ENCODE results near the gene GNAI2.
"Not testable (repeated sequence)": the region's sequence is repeated elsewhere in the genome, so short reads cannot be mapped to it uniquely, and the experiment has no call there.

GNAI2 gene

DNA sequence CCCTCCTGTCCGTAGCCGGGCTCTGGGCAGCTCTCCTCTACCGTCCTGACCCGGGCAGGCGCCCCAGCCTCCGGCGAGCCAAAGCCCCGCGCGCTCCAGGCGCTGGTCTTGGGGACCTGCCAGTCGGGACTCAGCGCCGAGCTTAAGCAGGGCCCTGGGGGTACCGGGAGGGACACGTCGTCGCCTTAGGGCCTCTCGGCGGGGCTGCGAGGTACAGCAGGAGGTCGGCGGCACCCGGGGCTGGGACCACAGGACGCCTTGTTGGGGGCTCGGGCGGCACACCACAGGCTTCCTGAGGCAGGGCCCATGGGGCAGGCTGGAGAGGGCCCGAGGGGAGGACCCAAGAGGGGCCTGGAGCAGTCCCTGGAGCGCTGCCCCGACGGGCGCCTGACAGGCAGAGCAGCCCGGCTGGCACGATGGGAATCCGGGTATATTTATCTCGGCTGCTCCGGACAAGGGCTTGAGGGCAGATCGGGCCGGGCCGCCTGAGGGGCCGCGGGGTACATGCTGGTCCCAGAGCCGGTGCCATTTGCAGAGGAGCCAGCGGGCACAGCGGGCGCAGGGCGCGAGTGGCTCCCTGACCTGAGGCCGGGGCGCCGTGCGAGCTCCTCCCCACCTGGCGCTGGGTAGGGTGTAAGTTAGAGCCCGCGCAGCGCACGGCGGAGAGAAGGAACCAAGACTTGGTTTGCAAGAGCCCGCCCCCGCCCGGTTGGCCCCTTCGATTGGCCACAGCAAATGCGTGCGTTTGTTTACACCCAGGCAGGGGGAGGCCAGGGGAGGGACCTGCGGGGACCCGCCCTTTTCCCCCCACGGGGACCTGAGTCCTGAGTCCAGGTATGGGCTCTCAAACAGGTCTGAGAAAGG lies 30.4 kb upstream of the GNAI2 start:
- no peak for DNase-seq

DNA sequence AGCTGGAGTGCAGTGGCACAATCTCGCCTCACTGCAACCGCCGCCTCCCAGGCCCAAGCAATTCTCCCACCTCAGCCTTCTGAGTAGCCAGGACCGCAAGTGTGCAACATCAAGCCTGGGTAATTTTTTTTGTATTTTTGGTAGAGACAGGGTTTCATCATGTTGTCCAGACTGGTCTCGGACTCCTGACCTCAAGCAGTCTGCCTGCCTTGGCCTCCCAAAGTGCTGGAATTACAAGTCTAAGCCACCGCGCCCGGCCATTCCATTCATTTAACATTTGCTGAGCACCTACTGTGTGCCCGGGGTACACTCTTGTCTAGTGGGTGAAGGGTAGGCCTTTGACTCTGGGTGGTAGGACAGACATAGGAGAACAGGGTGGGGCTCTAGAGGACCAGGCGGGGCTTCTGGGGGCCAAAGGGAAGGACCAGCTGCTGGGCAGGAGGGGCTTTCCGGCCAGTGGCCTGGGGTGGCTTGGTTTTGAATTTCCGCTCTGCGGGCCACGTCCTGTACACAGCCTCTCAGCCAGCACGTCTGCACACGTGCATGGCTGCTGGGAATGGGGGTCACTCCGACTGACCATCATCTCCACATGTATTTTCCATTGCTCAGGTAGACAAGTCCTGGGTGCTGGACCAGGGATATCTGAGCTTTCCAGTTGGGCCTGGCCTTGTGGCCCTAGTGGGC lies 28.5 kb upstream of the GNAI2 start:
- no peak for DNase-seq

DNA sequence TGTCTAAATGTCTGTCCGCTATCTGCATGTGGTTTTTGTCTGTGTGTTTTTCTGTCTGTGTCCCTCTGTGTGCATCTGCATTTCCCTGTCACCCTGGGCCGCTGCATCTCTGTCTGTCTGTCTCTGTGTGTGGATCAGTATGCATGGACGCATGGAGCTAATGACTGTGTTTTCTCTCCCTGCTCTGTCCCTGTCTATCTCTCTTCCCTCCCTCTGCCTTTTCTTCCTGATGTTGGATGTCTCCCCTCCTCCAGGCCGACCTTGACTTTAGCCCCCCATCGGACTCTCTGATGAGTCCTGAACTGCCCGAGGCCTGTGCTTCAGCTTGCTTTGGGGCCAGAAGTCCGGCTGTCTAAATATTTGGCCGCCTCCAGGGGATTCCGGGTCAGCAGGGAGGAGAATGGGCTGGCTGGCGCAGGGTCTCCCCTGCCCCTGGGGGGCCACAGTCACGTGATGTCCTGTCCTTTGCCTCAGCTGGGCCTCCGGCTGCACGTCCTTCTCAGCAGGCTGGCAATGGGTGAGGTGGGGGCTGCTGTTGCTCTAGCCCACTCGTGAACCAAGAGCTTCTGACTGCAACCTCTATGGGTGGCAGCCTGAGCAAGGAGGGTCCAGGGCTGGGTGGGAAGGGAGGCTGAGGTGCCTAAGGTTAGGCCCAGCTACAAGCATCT lies 27.2 kb upstream of the GNAI2 start:
- DNase-seq: no peak

DNA sequence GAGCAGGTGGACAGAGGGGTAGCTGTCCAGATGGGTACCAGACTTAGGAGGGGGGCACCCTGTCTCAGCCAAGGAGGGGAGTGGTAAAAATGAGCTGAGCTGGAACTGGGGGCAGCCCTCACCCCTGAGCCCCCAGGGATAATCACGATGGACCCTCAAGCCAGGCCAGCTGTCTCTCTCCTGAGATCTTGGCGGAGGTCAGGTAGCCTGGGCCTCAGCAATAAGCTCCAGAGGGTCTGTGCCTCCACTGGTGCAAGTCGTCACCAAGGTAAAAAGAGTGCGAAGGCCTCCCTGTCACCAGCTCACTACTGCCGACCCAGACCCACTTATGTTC lies 25.9 kb upstream of the GNAI2 start:
- DNase-seq: no peak

- no peak for DNase-seq
These were observed 25.3 kb upstream of the GNAI2 start for GRCh38 chr3:50210510-50211367.

GRCh38 chr3:50211368-50211717 lies 24.7 kb upstream of the GNAI2 start:
- not testable (repeated sequence) for DNase-seq

DNA sequence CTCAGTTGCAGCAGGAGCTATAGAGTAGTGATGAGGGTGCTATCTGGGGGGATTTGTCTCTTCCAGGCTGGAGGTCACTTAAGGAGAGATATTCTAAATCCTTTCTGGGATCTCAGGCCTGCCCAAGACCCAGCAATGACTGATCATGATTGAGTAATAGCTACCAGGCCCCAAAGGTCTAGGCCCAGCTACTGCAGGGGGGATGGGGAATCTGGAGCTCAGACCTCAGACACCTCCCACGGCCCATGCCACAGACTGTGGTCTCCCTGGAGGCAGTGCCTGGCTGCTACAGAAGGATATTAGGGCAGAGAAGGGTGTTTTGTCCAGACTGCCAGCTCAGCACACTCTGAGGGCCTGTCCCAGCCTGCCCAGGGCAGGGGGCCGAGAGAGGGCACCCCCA lies 24.1 kb upstream of the GNAI2 start:
- DNase-seq: no peak

DNA sequence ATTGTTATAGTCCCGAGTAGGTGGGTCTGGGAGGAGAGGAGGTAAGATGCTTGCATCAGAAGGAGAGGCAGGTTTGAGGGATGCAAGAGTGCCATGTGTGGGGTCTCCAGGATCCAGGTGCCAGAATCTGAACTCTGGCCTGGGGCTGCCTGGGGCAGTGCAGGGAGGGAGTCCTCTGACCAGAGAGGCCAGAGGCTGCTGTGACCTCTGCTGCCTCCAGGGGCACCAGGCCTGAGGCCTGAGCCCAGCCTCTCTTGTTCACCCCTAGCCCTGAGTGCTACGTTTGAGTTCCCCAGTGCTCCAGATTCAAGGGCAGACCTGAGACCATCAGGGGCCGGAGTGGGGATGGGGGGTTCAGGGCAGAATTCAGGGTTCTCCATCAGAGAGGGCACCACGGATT lies 23.5 kb upstream of the GNAI2 start:
- no peak for DNase-seq

DNA sequence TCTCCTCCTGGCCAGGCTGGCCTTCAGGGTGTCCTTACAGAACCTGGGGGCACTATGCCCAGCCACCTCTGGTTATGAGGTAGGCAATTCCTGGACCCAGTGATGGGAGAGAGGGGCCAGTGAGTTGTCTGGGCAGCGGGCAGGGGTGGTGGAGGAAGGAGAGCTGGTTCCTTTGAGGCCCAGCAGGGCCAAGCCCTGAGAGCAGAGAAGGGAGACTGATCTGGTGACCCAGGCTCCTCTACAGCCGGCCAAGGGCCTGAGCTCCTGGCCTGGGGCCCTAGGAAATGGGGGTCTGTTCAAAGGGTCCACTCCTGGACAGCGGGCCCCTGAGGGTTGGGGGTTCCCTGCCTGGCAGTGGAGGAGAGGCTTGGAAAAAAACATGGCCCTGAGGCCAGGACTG lies 23.0 kb upstream of the GNAI2 start:
- DNase-seq: no peak

- no peak for DNase-seq
These were observed 22.6 kb upstream of the GNAI2 start for GRCh38 chr3:50213373-50213772.

GRCh38 chr3:50214824-50215223 lies 21.2 kb upstream of the GNAI2 start:
- no peak for DNase-seq

GRCh38 chr3:50215529-50215928 lies 20.5 kb upstream of the GNAI2 start:
- DNase-seq: no peak

- no peak for DNase-seq
These were observed 18.3 kb upstream of the GNAI2 start for GRCh38 chr3:50217681-50218080.

DNA sequence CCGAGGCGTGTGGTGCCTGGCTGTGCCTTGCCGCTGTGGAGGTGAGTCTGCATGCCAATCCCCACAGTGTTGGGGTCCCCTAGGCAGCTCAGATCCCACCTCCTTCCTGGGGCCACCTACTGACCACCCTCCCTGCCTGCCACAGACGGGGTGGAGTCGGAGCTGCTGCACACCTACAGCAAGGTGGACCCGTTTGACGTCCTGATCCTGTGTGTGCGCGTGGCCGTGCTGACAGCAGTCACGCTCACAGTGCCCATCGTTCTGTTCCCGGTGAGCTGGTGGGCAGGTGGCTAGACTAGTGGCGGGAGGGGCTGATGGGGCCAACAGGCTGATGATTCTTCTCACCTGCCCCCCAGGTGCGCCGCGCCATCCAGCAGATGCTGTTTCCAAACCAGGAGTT lies 17.6 kb upstream of the GNAI2 start:
- DNase-seq: no peak

- DNase-seq: no peak
These were observed 16.7 kb upstream of the GNAI2 start for GRCh38 chr3:50219285-50219684.

GRCh38 chr3:50220109-50220508 lies 15.9 kb upstream of the GNAI2 start:
- DNase-seq: no peak

DNA sequence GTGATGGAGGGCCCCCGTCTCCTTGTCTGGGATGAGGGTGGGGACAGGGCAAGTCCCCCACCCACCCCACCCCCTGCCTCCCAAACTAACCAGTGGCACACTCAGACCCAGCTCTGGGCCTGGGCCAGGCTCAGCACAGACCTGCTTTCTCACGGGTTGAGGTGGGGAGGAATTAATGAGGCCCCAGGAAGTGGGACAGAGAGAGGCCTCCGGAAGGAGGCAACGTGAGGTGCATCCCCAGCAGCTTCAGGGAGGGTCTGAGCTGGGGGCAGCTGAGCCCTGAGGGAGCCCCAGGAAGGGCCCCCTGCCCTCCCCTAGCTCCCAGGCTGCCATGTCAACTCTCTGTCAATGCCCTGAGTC lies 15.0 kb upstream of the GNAI2 start:
- no peak for DNase-seq

DNA sequence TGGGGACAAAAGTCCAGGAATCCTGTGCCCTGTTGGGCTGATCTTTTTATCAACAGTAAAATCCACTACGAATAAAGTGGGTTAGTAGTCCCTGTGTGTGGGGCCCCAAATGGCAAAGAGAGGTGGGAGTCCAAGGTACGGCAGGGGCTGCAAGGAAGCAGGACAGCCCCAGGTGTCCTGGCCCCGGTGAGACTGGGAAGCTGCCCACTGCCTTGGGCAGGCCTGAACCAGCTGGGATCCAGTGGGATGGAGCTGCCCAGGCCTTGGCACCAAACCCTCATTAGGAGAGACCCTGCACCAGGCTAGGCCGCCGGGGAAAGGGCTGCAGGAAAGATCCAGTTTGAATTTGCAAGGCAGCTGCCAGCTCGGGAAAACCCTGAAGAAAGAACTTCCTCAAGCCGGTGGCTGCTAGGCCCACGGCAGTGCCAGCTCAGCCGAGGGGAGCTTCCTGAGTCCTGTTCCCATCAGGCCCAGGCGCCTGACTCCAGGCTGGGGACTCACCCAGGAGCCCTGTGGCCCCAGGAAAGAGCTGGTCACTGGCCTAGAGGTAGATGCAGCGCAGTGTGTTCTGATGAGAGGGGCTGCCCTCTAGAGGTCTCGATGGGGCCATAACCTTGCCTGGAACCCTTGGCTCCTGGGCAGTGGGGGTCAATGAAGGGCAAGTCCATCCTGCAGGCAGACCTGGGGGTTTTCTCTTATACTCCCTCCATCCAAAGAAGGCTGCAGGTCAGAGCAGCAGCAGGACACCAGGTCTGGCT lies 14.4 kb upstream of the GNAI2 start:
- DNase-seq: no peak

DNA sequence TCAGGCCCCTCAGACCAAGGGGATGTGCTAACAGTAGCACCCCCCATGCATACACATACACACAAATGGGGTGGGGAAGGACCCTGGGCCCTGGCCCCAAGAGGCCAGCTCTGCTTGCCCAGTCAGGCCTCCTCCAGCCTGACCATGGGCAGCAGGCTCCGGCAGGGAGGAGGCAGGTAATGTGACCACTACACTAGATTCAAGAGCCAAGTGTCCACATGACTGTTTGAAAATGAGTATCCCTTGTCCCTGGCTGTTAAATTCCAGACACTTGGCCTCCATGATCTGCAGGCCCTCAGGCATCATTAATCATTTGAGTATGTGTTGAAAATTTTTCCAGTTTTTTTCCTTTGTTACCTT lies 13.9 kb upstream of the GNAI2 start:
- DNase-seq: no peak

GRCh38 chr3:50224639-50225038 lies 11.4 kb upstream of the GNAI2 start:
- no peak for DNase-seq

DNA sequence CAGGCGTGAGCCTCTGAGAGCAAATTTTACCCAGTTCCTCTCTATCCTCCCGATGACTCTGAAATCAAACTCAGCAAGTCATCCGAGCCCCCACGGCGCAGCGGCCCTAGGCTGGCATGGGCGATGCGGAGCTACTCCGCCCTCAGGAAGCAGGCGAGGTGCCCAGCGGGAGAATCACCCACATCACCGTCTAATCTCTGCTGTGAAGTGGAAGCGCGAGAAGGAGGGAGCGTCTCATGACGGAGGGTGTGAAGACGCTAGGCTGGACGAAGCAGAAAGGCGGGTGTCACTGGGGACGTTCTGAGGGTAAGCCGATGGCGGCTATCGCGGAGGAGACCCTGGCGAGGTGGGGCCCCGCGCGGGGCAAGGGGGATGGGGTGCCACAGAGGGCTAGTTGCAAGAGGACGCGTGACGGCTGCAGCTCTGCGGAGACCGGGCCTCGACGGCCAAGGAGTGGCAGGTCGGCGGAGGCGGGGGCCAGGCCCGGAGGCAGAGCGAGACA lies 9.1 kb upstream of the GNAI2 start:
- DNase-seq: peak; percentile 70

GRCh38 chr3:50227390-50228183 lies 8.4 kb upstream of the GNAI2 start:
- peak; percentile 98 for DNase-seq

All from 8988T (cell line).